H9 (cell line): ENCODE results near the gene KIF15. TPM values are rescaled to one million over a fixed set of nuclear protein-coding genes. Genes with fewer than 3 reads are reported as not detected.

Experiments used
- DNase-seq: peaks from one replicate; pipeline ENCODE4 v3.0.0-alpha.2; 2017
- H2AFZ ChIP-seq: one replicate; pipeline ENCODE4 v1.6.1; 2013; ENCODE audit warnings: mild to moderate bottlenecking, low read length, control low read depth, moderate library complexity
- H2AK5ac ChIP-seq: 2 replicates; pipeline ENCODE4 v1.6.1; 2013; ENCODE audit warnings: low read length, control low read depth, mixed read lengths; ENCODE audit not compliant: insufficient read length
- H2BK120ac ChIP-seq: one replicate; pipeline ENCODE4 v1.6.1; 2013; ENCODE audit warnings: low read depth, mild to moderate bottlenecking, low read length, control low read depth, inconsistent platforms; ENCODE audit not compliant: poor library complexity, severe bottlenecking
- H2BK12ac ChIP-seq: 2 replicates; pipeline ENCODE4 v1.6.1; 2013; ENCODE audit warnings: low read length, control low read depth, mixed read lengths, low read depth; ENCODE audit not compliant: insufficient read length
- H2BK15ac ChIP-seq: 2 replicates; pipeline ENCODE4 v1.6.1; 2013; ENCODE audit warnings: low read depth, low read length, control low read depth
- H2BK20ac ChIP-seq: one replicate; pipeline ENCODE4 v1.6.1; 2013; ENCODE audit warnings: low read depth, mild to moderate bottlenecking, low read length, control low read depth, inconsistent platforms; ENCODE audit not compliant: poor library complexity, severe bottlenecking
- H2BK5ac ChIP-seq: 2 replicates; pipeline ENCODE4 v1.6.1; 2013; ENCODE audit warnings: low read length, control low read depth, mixed read lengths; ENCODE audit not compliant: insufficient read length
- H3K14ac ChIP-seq: 2 replicates; pipeline ENCODE4 v1.6.1; 2013; ENCODE audit warnings: low read length, control low read depth; ENCODE audit not compliant: insufficient read depth
- H3K18ac ChIP-seq: 2 replicates; pipeline ENCODE4 v1.6.1; 2013; ENCODE audit warnings: low read depth, mild to moderate bottlenecking, mixed read lengths, low read length, control low read depth; ENCODE audit not compliant: insufficient read length
- H3K23ac ChIP-seq: 2 replicates; pipeline ENCODE4 v1.6.1; 2013; ENCODE audit warnings: low read length, control low read depth, mixed read lengths, low read depth; ENCODE audit not compliant: insufficient read length
- H3K23me2 ChIP-seq: 2 replicates; pipeline ENCODE4 v1.6.1; 2013; ENCODE audit warnings: low read depth, mild to moderate bottlenecking, mixed read lengths, low read length, control low read depth; ENCODE audit not compliant: insufficient read length, poor library complexity, severe bottlenecking
- H3K27ac ChIP-seq: 2 replicates; pipeline ENCODE4 v1.5.1; 2013; ENCODE audit warnings: low read length, control low read depth, mixed read lengths, low read depth; ENCODE audit not compliant: insufficient read length
- H3K27me3 ChIP-seq: 2 replicates; pipeline ENCODE4 v1.6.1; 2013; ENCODE audit warnings: low read length, control low read depth, inconsistent platforms; ENCODE audit not compliant: insufficient read depth
- H3K4ac ChIP-seq: 2 replicates; pipeline ENCODE4 v1.6.1; 2013; ENCODE audit warnings: low read depth, mild to moderate bottlenecking, control low read depth, inconsistent platforms, low read length, moderate library complexity
- H3K4me1 ChIP-seq: 2 replicates; pipeline ENCODE4 v1.6.1; 2013; ENCODE audit warnings: low read length, control low read depth, inconsistent platforms; ENCODE audit not compliant: insufficient read depth
- H3K4me2 ChIP-seq: 2 replicates; pipeline ENCODE4 v1.6.1; 2013; ENCODE audit warnings: low read length, control low read depth, mixed read lengths; ENCODE audit not compliant: insufficient read length, insufficient read depth
- H3K56ac ChIP-seq: 2 replicates; pipeline ENCODE4 v1.6.1; 2013; ENCODE audit warnings: low read depth, mild to moderate bottlenecking, mixed read lengths, low read length, control low read depth; ENCODE audit not compliant: insufficient read length
- H3K79me1 ChIP-seq: 2 replicates; pipeline ENCODE4 v1.6.1; 2013; ENCODE audit warnings: low read depth, mild to moderate bottlenecking, moderate library complexity, low read length, control low read depth, inconsistent platforms; ENCODE audit not compliant: insufficient read depth, poor library complexity, severe bottlenecking
- H3K79me2 ChIP-seq: 2 replicates; pipeline ENCODE4 v1.6.1; 2013; ENCODE audit warnings: low read length, control low read depth, inconsistent platforms; ENCODE audit not compliant: insufficient read depth
- H3K9ac ChIP-seq: 2 replicates; pipeline ENCODE4 v1.6.1; 2013; ENCODE audit warnings: low read length, control low read depth, mixed read lengths; ENCODE audit not compliant: insufficient read length; ENCODE audit errors: extremely low read depth
- H3K9me3 ChIP-seq: one replicate; pipeline ENCODE4 v1.6.1; 2013; ENCODE audit warnings: low read depth, low read length, inconsistent platforms; ENCODE audit not compliant: control insufficient read depth
- H3T11ph ChIP-seq: one replicate; pipeline ENCODE4 v1.6.1; 2013; ENCODE audit warnings: mild to moderate bottlenecking, low read length, control low read depth, inconsistent platforms
- H4K20me1 ChIP-seq: one replicate; pipeline ENCODE4 v1.6.1; 2013; ENCODE audit not compliant: control insufficient read depth, insufficient read length, insufficient read depth
- H4K5ac ChIP-seq: 2 replicates; pipeline ENCODE4 v1.6.1; 2013; ENCODE audit warnings: low read depth, mild to moderate bottlenecking, mixed read lengths, low read length, control low read depth; ENCODE audit not compliant: insufficient read length
- H4K8ac ChIP-seq: replicated peaks from 2 replicates; pipeline ENCODE4 v1.6.1; 2013; ENCODE audit warnings: low read length, control low read depth, mixed read lengths, low read depth; ENCODE audit not compliant: insufficient read length
- H4K91ac ChIP-seq: 2 replicates; pipeline ENCODE4 v1.6.1; 2013; ENCODE audit warnings: low read depth, mild to moderate bottlenecking, moderate library complexity, mixed read lengths, low read length, control low read depth; ENCODE audit not compliant: insufficient read length
- H3K27ac Mint-ChIP-seq, 3 experiments: 2 replicates in 2 of 3; 3 replicates in 1 of 3; pipeline ENCODE4 v1.8.0; 2020 to 2021; ENCODE audit warnings: mixed read lengths in 3 of 3, mild to moderate bottlenecking in 1 of 3, moderate library complexity in 1 of 3
- H3K27me3 Mint-ChIP-seq: 2 replicates; pipeline ENCODE4 v1.8.0; 2021; ENCODE audit warnings: low read depth, mild to moderate bottlenecking, moderate library complexity, mixed read lengths
- H3K36me3 Mint-ChIP-seq, 3 experiments: 2 replicates in 2 of 3; 3 replicates in 1 of 3; pipeline ENCODE4 v1.8.0; 2020 to 2021; ENCODE audit warnings: low read depth in 3 of 3, mixed read lengths in 3 of 3; ENCODE audit not compliant: insufficient read depth in 1 of 3
- H3K4me1 Mint-ChIP-seq, 2 experiments: 2 replicates each; pipeline ENCODE4 v1.8.0; 2020; ENCODE audit warnings: mixed read lengths in 2 of 2
- H3K4me3 Mint-ChIP-seq, 2 experiments: 2 replicates in 1 of 2; 3 replicates in 1 of 2; pipeline ENCODE4 v1.8.0; 2020 to 2021; ENCODE audit warnings: mild to moderate bottlenecking in 2 of 2, mixed read lengths in 2 of 2, moderate library complexity in 1 of 2
- H3K9me3 Mint-ChIP-seq, 2 experiments: 2 replicates in 1 of 2; 3 replicates in 1 of 2; pipeline ENCODE4 v1.8.0; 2020; ENCODE audit warnings: mild to moderate bottlenecking in 2 of 2, mixed read lengths in 2 of 2, moderate library complexity in 1 of 2
- CTCF ChIP-seq: fragments of 200-600 bp; sonication (generic); conservative IDR thresholded peaks from 3 replicates; pipeline ENCODE4 v1.8.0; 2021; ENCODE audit warnings: antibody characterized with exemption, mild to moderate bottlenecking
- WGBS: extraction: QIAGEN DNeasy Blood & Tissue Kit; methylation state at CpG from one replicate; pipeline ENCODE4 v1.1.7; 2013; ENCODE audit warnings: missing lambda C conversion rate, low lambda C conversion rate, mixed read lengths; ENCODE audit not compliant: insufficient read length; ENCODE audit errors: extremely low coverage; 5-methylcytosine and 5-hydroxymethylcytosine counted together
- total RNA-seq: library from RNA; stranded (reverse); gene quantifications from 2 replicates; pipeline ENCODE4 v1.2.1, GENCODE V29; 2021

Gene KIF15
- total RNA-seq, 1 experiment from 2014 or later: 25.0 TPM

GRCh38 chr3:44885618-44886017, 124.0 kb downstream of the KIF15 start:
- H3K56ac ChIP-seq: no peak overlapping the region
- H3K23me2 ChIP-seq: no peaks in the 10 kb centered on the region
- no peak overlapping the region for H4K5ac ChIP-seq
- no peak overlapping the region for H3K14ac ChIP-seq
- DNase-seq: no peak
- H2BK15ac ChIP-seq: no peak overlapping the region
- no peak overlapping the region for H3K9ac ChIP-seq
- no peak overlapping the region for H4K91ac ChIP-seq
- H3K79me1 ChIP-seq: no peaks in the 10 kb centered on the region
- WGBS: no CpG with 5 or more reads among the region's 4 CpGs
- H4K8ac ChIP-seq: no peak overlapping the region
- H3K27me3 Mint-ChIP-seq: no peaks in the 10 kb centered on the region; the same call in 1 of the 2 replicates
- no peak overlapping the region for H3K4me2 ChIP-seq
- H2BK120ac ChIP-seq: no peak overlapping the region
- no peak overlapping the region for H2BK12ac ChIP-seq
- no peak overlapping the region for H3K4ac ChIP-seq
- peaks cover 0 to 2% (median 0%) of the 10 kb centered on the region in 3 experiments; a peak in 1 of 7 replicates for H3K36me3 Mint-ChIP-seq
- H2BK5ac ChIP-seq: no peak overlapping the region
- no peak overlapping the region for H3K27ac Mint-ChIP-seq
- no peak overlapping the region for H2AK5ac ChIP-seq
- H3K27me3 ChIP-seq: no peaks in the 10 kb centered on the region; the same call in 1 of the 2 replicates
- no peak overlapping the region for H3T11ph ChIP-seq
- H2AFZ ChIP-seq: no peak overlapping the region
- no peak overlapping the region for H3K27ac ChIP-seq
- H4K20me1 ChIP-seq: no peaks in the 10 kb centered on the region
- H3K4me1 Mint-ChIP-seq: peaks cover 14 to 20% of the 10 kb centered on the region in 2 experiments
- H3K23ac ChIP-seq: no peak overlapping the region
- peaks cover 2 to 4% of the 10 kb centered on the region in 2 experiments; a peak in 3 of 5 replicates for H3K9me3 Mint-ChIP-seq
- no peak for TF ChIP-seq CTCF
- no peaks in the 10 kb centered on the region for H3K79me2 ChIP-seq
- peaks cover 9% of the 10 kb centered on the region; the same call in 1 of the 2 replicates for H3K4me1 ChIP-seq
- no peak overlapping the region for H2BK20ac ChIP-seq
- no peaks in the 10 kb centered on the region for H3K9me3 ChIP-seq
- H3K18ac ChIP-seq: no peak overlapping the region
- H3K4me3 Mint-ChIP-seq: no peak overlapping the region
